RWPE2 (cell line): ENCODE results near the gene ARHGAP40.

Experiments
- ATAC-seq: fragments of 200-7000 bp; cut with Tn5 transposase; 3 replicates; pipeline ENCODE4 v1.9.1; 2021; ENCODE audit warnings: low read depth
- DNase-seq: peaks from one replicate; pipeline ENCODE4 v3.0.0-alpha.2; 2020; ENCODE audit warnings: low spot score
- H3K27ac ChIP-seq: fragments of 450-650 bp; 2 replicates; pipeline ENCODE4 v1.5.1; 2017; ENCODE audit warnings: mild to moderate bottlenecking; ENCODE audit not compliant: poor library complexity, severe bottlenecking
- H3K27me3 ChIP-seq: fragments of 250-450 bp; sonication (Bioruptor Pico); 2 replicates; pipeline ENCODE4 v1.5.1; 2021; ENCODE audit warnings: mild to moderate bottlenecking, moderate library complexity; ENCODE audit not compliant: insufficient read depth, poor library complexity, severe bottlenecking
- H3K36me3 ChIP-seq: fragments of 250-450 bp; sonication (Bioruptor Pico); 2 replicates; pipeline ENCODE4 v1.5.1; 2020; ENCODE audit warnings: low read depth, mild to moderate bottlenecking, moderate library complexity
- H3K4me1 ChIP-seq: fragments of 250-450 bp; sonication (Bioruptor Pico); 2 replicates; pipeline ENCODE4 v1.5.1; 2021; ENCODE audit warnings: mild to moderate bottlenecking, moderate library complexity; ENCODE audit not compliant: insufficient read depth, poor library complexity, severe bottlenecking
- H3K4me3 ChIP-seq: fragments of 250-450 bp; sonication (Bioruptor Pico); 2 replicates; pipeline ENCODE4 v1.5.1; 2021; ENCODE audit warnings: mild to moderate bottlenecking, moderate library complexity; ENCODE audit not compliant: severe bottlenecking
- H3K9me3 ChIP-seq: fragments of 250-450 bp; sonication (Bioruptor Pico); 2 replicates; pipeline ENCODE4 v1.5.1; 2021; ENCODE audit warnings: mild to moderate bottlenecking, moderate library complexity; ENCODE audit not compliant: severe bottlenecking
- TF ChIP-seq, protein P1 (sequence below): fragments of 450-650 bp; IDR thresholded peaks from one replicate; pipeline ENCODE4 v1.5.1; 2017; ENCODE audit warnings: mild to moderate bottlenecking, moderate library complexity; ENCODE audit not compliant: poor library complexity, severe bottlenecking

ARHGAP40 gene

DNA sequence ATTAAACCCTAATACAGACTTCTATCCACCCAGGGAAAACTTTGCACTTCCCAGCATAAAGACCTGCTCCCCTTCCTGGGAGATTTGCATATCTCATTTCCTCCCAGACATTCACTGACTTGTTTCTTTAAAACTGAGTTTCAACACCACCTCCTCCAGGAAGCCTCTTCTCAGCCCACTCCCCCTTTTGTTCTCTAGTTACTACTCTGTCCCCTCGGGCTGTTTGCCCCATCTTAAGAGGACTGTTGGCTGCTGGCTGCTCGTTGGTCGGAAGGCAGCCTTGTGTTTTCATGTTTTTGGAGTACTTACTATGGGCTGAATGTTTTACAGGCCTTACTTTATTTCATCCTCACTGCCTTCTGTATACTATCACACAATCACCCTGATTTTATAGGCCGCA, 6.6 kb downstream of the ARHGAP40 start:
- Histone ChIP-seq H3K27me3 (no peaks in the 10 kb centered on the region), H3K27ac (no peak overlapping the region), H3K4me1 (peaks cover 30% of the 10 kb centered on the region), H3K36me3 (no peaks in the 10 kb centered on the region), H3K9me3 (no peaks in the 10 kb centered on the region), H3K4me3 (no peak overlapping the region)
- ATAC-seq (no peak), DNase-seq (no peak)
- TF ChIP-seq, protein P1, sequence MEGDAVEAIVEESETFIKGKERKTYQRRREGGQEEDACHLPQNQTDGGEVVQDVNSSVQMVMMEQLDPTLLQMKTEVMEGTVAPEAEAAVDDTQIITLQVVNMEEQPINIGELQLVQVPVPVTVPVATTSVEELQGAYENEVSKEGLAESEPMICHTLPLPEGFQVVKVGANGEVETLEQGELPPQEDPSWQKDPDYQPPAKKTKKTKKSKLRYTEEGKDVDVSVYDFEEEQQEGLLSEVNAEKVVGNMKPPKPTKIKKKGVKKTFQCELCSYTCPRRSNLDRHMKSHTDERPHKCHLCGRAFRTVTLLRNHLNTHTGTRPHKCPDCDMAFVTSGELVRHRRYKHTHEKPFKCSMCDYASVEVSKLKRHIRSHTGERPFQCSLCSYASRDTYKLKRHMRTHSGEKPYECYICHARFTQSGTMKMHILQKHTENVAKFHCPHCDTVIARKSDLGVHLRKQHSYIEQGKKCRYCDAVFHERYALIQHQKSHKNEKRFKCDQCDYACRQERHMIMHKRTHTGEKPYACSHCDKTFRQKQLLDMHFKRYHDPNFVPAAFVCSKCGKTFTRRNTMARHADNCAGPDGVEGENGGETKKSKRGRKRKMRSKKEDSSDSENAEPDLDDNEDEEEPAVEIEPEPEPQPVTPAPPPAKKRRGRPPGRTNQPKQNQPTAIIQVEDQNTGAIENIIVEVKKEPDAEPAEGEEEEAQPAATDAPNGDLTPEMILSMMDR: no peak

DNA sequence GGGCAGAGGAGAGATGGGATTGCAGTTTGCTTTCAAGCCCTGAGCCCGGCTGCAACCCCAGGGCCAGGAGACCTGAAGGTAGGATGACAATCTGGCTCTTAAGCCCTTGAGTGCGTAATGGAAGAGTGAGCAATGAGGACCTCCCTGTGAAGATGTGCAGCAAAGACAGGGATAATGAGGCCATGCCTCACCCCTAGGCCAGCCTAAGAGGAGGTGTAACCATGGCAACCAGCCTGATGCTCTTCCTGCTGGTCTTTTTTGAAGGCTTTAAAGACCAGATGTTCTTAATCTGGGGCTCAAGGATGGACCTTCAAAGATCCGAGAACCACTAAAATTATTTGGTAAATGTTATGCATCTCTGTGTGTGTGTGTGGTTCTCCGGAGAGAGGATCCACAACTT, 8.2 kb downstream of the ARHGAP40 start:
- TF ChIP-seq, protein P1: no peak
- ATAC-seq (no peak), DNase-seq (no peak)
- peak overlapping the region; percentile 76 for H3K27ac ChIP-seq
- no peak overlapping the region for H3K4me3 ChIP-seq
- H3K9me3 ChIP-seq: no peaks in the 10 kb centered on the region
- H3K27me3 ChIP-seq: no peaks in the 10 kb centered on the region
- no peaks in the 10 kb centered on the region for H3K36me3 ChIP-seq
- H3K4me1 ChIP-seq: peaks cover 21% of the 10 kb centered on the region

DNA sequence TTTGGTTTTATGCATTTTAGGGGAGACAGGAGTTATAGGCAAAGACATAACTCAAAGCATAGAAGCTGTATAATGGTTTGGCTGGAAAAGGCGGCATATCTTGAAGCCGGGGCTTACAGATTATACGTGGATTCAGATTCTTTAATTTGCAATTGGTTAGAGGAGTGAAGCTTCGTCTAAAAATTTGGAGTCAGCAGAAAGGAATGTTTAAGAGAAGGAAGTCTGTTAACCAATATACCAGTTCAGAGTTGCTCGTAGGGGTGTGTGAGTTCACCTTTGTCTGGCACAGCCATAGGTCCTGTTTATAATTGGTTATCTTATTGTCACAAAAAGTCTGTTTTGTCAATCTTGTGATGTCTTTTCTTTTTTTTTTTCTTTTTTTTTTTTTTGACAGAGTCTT, 8.9 kb downstream of the ARHGAP40 start:
- Histone ChIP-seq H3K9me3 (no peaks in the 10 kb centered on the region), H3K4me3 (no peak overlapping the region), H3K27ac (peak overlapping the region; percentile 76), H3K36me3 (no peaks in the 10 kb centered on the region), H3K4me1 (peaks cover 16% of the 10 kb centered on the region), H3K27me3 (no peaks in the 10 kb centered on the region)
- ATAC-seq (peak; percentile 97), DNase-seq (no peak)
- TF ChIP-seq, protein P1: no peak

DNA sequence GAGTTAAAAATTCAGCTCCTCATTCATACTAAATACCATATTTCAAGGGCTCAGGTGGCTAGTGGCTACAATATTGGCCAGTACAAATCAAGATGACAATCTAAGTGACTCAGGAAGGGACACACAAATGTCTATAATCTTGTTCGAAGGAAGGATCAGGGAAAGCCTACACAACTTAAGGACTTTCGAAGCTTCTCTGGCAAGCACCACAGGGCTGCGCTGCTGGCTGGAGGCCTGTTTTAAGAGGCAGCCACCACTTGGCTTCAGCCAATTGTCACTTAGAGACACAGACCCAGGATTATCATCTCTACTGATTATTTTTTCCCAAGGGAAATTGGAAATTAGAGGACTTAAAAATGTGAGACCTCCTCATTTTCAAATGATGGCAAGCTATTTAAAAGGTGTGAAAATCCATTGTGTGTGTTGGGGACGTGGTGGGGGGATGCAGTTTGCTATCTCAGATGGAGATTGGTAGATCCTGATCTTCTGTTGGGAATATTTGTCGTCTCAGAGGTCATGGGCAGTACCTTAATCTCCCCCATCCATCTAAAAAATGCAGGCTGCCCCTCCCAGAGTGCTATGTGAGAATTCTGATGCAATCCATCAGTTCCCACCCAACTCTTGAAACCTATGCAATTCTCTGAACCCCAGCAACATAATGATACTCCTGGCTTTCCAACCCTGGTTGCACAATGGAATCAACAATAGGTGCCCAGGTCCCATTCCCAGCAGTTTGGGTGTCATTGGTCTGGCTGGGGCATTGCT, 11.3 kb downstream of the ARHGAP40 start:
- H3K9me3 ChIP-seq: no peaks in the 10 kb centered on the region
- H3K4me3 ChIP-seq: no peak overlapping the region
- H3K4me1 ChIP-seq: peaks cover 28% of the 10 kb centered on the region
- H3K27me3 ChIP-seq: no peaks in the 10 kb centered on the region
- no peaks in the 10 kb centered on the region for H3K36me3 ChIP-seq
- no peak for DNase-seq
- no peak overlapping the region for H3K27ac ChIP-seq
- TF ChIP-seq, protein P1: no peak
- ATAC-seq: no peak

DNA sequence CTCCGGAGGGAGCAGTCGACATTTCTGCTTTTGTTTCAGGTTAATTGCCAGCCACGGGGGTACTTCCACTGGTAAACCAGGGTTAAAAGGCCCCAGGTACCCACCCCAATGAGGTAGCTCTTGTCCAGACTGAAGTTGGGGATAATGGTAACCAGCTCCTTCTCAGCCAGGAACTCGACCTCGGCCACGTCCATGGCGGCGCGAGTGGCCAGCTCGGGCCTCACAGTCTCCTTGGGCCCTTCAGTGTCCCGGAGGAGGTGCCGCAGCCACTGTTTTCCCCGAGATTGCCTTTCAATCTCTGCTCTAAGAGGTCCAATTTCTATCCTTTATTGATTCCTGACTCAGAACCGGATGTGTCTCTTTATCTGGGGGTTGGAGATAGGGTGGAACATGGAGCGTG, 13.7 kb downstream of the ARHGAP40 start:
- Histone ChIP-seq H3K27me3 (no peaks in the 10 kb centered on the region), H3K9me3 (no peaks in the 10 kb centered on the region), H3K27ac (no peak overlapping the region), H3K4me3 (no peak overlapping the region), H3K4me1 (peaks cover 21% of the 10 kb centered on the region), H3K36me3 (no peaks in the 10 kb centered on the region)
- DNase-seq (no peak), ATAC-seq (no peak)
- TF ChIP-seq, protein P1: no peak
